ENCODE measurements around the gene TEX2.

Gene TEX2

DNA sequence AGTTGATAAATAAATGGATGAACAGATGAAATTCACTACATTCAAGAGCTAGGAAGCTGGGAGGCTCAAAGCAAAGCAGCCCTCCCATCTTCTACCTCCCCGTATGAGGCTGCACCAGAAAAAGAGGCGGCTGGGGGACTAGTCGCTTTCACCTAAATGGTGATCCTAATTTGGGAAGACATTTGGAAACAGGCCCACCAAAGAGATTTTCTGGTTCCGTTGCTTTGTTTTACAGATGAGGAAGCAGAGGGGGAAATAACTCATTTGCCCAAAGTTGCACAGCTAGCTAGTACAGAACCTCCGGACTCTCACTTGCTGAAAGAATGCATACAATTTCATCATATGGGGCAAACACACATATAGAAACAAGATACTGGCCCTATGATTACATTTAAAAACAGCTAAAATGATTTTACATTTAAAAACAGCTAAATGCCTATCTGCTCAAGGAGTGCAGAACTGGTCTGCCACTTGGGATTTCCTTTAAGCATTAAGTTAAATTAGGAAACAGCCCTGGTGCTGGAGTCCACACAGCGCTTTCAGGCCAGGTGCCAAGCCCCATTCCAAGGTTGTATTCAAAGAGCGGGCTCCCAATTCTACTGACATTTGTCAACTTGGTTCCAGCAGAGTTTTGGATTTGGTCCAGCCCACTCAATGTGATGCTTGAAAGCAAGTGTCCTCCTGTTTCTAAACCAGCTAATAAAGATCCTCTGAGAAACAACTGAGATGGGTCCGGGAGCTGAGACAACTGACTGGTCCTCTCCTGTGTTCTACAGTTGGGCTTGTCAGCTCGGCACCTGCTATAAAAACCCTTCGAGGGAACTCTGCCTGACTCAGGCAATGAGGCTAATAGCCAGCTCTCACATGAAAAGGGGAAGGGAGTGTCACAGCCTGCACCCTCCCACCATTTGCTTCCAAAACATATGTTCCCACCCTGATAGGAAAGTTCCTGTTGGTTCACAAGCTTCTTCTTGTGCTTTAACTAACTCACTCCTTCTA lies 144.8 kb downstream of the TEX2 start:
- no peak for TF ChIP-seq CTCF (IDR thresholded peaks at IDR 0.05; ENCODE audit: control insufficient read depth, extremely low read depth, insufficient read depth)
- H3K4me3 ChIP-seq (ENCODE audit: low read depth, low read length) = no peak overlapping the region
- DNase-seq (ENCODE audit: low read depth) = no peak

- DNase-seq (ENCODE audit: low read depth) = no peak
- TF ChIP-seq CTCF (IDR thresholded peaks at IDR 0.05; ENCODE audit: control insufficient read depth, extremely low read depth, insufficient read depth) = no peak
- H3K4me3 ChIP-seq (ENCODE audit: low read depth, low read length) = no peak overlapping the region
Observed at GRCh38 chr17:64115822-64116534, 147.1 kb downstream of the TEX2 start.

GRCh38 chr17:64115043-64115698 lies 147.9 kb downstream of the TEX2 start:
- H3K4me3 ChIP-seq (ENCODE audit: low read depth, low read length) = no peak overlapping the region
- DNase-seq (ENCODE audit: low read depth) = no peak
- no peak for TF ChIP-seq CTCF (IDR thresholded peaks at IDR 0.05; ENCODE audit: control insufficient read depth, extremely low read depth, insufficient read depth)

- no peak for TF ChIP-seq CTCF (IDR thresholded peaks at IDR 0.05; ENCODE audit: control insufficient read depth, extremely low read depth, insufficient read depth)
- DNase-seq (ENCODE audit: low read depth) = no peak
- H3K4me3 ChIP-seq (ENCODE audit: low read depth, low read length) = no peak overlapping the region
Observed at GRCh38 chr17:64113006-64113405, 150.1 kb downstream of the TEX2 start.

DNA sequence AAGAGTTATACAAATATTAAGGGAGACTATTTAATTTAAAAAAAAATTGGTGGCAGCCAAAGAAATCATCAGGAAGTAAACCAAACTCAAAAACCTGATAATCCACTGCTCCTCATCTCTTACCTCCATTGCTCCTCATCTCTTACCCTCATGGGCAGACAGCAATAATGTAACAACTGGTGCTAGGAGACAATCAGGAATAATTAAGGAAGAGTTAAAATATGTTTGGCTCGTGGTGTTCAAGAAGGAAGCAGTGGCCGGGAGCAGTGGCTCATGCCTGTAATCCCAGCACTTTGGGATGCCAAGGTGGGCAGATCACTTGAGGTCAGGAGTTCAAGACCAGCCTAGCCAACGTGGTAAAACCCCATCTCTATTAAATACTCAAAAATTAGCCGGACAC lies 151.2 kb downstream of the TEX2 start:
- DNase-seq (ENCODE audit: low read depth) = no peak
- no peak for TF ChIP-seq CTCF (IDR thresholded peaks at IDR 0.05; ENCODE audit: control insufficient read depth, extremely low read depth, insufficient read depth)
- H3K4me3 ChIP-seq (ENCODE audit: low read depth, low read length) = no peak overlapping the region

DNA sequence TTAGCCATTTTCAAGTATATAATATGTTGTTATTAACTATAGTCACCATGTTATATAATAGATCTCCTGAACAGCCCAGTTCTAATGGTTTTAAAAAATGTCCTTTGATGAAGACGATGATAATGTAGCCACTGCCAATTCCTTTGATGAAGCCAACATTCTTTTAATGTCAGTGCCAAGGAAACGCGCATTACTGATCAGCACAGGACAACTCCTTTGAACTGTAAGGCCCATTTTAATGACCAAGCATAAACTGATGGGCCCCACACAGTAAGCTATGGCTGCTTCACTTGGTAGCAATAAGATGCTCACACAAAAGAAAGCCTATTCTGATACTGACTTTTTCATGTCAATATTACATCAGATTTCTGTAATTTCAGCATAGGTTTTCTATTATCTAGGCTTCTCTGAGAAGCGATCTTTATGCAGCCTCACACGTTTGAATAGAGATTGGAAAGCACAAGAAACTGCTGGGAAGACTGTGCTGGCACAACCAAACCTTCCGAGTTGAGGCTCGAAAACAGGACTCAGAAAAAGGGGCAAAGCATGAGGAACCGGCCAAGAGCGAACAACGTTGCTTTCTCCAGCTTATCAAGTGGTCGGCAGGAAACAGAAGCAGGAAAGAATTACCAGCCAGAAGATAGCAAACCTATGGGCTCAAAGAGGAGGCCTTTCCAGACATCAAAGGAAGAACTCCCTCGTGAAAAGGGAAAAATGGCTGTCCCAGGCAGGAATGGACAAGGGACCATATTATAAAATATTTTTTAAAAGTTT lies 152.5 kb downstream of the TEX2 start:
- no peak for DNase-seq (ENCODE audit: low read depth)
- no peak overlapping the region for H3K4me3 ChIP-seq (ENCODE audit: low read depth, low read length)
- TF ChIP-seq CTCF (IDR thresholded peaks at IDR 0.05; ENCODE audit: control insufficient read depth, extremely low read depth, insufficient read depth) = no peak

All from LNCaP clone FGC (cell line).